ENCODE measurements around the gene IFI27L1.

DNA sequence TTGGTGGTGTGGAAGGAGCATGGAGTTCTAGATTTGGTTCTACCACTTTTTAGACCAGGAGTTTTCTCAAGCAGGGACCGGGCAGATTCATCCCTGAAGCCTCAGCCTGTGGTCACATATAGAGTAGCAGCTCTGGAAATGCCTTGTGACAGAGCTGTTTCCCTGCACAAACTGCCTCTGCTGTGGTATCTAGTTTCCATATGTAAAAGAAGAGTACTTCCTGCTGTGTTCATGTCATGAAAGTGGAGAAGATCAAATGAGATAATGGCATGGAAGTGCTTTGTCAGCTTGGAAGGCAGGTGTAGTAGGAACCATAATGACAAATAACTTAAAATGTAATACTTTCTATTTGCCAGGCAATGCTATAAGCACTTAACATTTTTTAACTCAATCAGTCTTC, 28.9 kb upstream of the IFI27L1 start:
- TF ChIP-seq, protein P1, sequence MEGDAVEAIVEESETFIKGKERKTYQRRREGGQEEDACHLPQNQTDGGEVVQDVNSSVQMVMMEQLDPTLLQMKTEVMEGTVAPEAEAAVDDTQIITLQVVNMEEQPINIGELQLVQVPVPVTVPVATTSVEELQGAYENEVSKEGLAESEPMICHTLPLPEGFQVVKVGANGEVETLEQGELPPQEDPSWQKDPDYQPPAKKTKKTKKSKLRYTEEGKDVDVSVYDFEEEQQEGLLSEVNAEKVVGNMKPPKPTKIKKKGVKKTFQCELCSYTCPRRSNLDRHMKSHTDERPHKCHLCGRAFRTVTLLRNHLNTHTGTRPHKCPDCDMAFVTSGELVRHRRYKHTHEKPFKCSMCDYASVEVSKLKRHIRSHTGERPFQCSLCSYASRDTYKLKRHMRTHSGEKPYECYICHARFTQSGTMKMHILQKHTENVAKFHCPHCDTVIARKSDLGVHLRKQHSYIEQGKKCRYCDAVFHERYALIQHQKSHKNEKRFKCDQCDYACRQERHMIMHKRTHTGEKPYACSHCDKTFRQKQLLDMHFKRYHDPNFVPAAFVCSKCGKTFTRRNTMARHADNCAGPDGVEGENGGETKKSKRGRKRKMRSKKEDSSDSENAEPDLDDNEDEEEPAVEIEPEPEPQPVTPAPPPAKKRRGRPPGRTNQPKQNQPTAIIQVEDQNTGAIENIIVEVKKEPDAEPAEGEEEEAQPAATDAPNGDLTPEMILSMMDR (IDR thresholded peaks at IDR 0.05) = no peak
- TF ChIP-seq EZH2 (IDR thresholded peaks at IDR 0.05; ENCODE audit: borderline replicate concordance, insufficient read depth, low read depth, low read length, poor library complexity, severe bottlenecking) = no peak

All from B cell (primary cell).